B cell (primary cell): ENCODE results near the gene SPOCK3. TPM values are rescaled to one million over a fixed set of nuclear protein-coding genes. Genes with fewer than 3 reads are reported as not detected.

Experiments used
- ATAC-seq: fragments of 200-7000 bp; cut with Tn5 transposase; one replicate; pipeline ENCODE4 v1.10.0; 2021; ENCODE audit warnings: low read depth, mild to moderate bottlenecking, moderate number of reproducible peaks, moderate library complexity
- CTCF ChIA-PET: fragments of 350-600 bp; sonication (Branson Sonifier 250); formaldehyde crosslinking; loops from one replicate; lab custom pipeline; 2021; ENCODE audit warnings: antibody characterized with exemption, inconsistent platforms; lab: Charles Lee
- POLR2A ChIA-PET: fragments of 350-600 bp; sonication (Branson Sonifier 250); formaldehyde crosslinking; loops from one replicate; lab custom pipeline; 2021; ENCODE audit warnings: antibody characterized with exemption; lab: Charles Lee
- DNase-seq: peaks from one replicate; pipeline ENCODE4 v3.0.0; 2013
- H2AFZ ChIP-seq: 2 replicates; pipeline ENCODE4 v1.6.1; 2012; ENCODE audit warnings: mild to moderate bottlenecking, low read depth, low read length; ENCODE audit not compliant: insufficient read depth, poor library complexity, severe bottlenecking
- H3K27ac ChIP-seq, 2 donors: 1 replicate in 1 of 2; 2 replicates in 1 of 2; pipeline ENCODE4 v1.5.1; 2012 to 2013; ENCODE audit warnings: low read length in 2 of 2, mild to moderate bottlenecking in 2 of 2, moderate library complexity in 1 of 2
- H3K27me3 ChIP-seq, 4 experiments: fragments of 200-600 bp in 1 of 4; sonication (generic) in 1 of 4; replicated peaks in 1 of 4; 1 replicate in 2 of 4; 2 replicates in 2 of 4; pipeline versions ENCODE4 v1.6.1 to v1.7.0; 2013 to 2016; ENCODE audit warnings: low read length in 3 of 4, mild to moderate bottlenecking in 2 of 4, mixed read lengths in 1 of 4, moderate library complexity in 1 of 4; ENCODE audit not compliant: insufficient read depth in 4 of 4, control insufficient read depth in 3 of 4; ENCODE audit errors: control extremely low read depth in 1 of 4
- H3K36me3 ChIP-seq, 2 experiments: replicated peaks in 1 of 2; 1 replicate in 1 of 2; 2 replicates in 1 of 2; pipeline versions ENCODE4 v1.6.1 to v1.7.1; 2013; ENCODE audit warnings: low read length in 1 of 2; ENCODE audit not compliant: insufficient read depth in 2 of 2, control insufficient read depth in 1 of 2; ENCODE audit errors: control extremely low read depth in 1 of 2, extremely low read depth in 1 of 2
- H3K4me1 ChIP-seq, 2 donors: fragments of 200-600 bp in 1 of 2; sonication (generic) in 1 of 2; 1 replicate in 1 of 2; 2 replicates in 1 of 2; pipeline versions ENCODE4 v1.5.1 to v1.6.1; 2013 to 2017; ENCODE audit warnings: low read length in 2 of 2; ENCODE audit not compliant: control insufficient read depth in 2 of 2, insufficient read depth in 2 of 2
- H3K4me2 ChIP-seq: replicated peaks from 2 replicates; pipeline ENCODE3; 2012; ENCODE audit warnings: mild to moderate bottlenecking, low read depth, low read length; ENCODE audit not compliant: poor library complexity, severe bottlenecking
- H3K4me3 ChIP-seq, 5 experiments: fragments of 200-600 bp in 1 of 5; sonication (generic) in 1 of 5; 1 replicate in 3 of 5; 2 replicates in 2 of 5; pipeline versions ENCODE4 v1.5.1 to v1.7.0; 2011 to 2016; ENCODE audit warnings: low read length in 4 of 5, mild to moderate bottlenecking in 4 of 5, low read depth in 2 of 5, control low read depth in 1 of 5, moderate library complexity in 1 of 5; ENCODE audit not compliant: insufficient read depth in 1 of 5; ENCODE audit errors: control extremely low read depth in 1 of 5, extremely low read depth in 1 of 5
- H3K79me2 ChIP-seq: fragments of 200-600 bp; sonication (generic); one replicate; pipeline ENCODE4 v1.6.0; 2016; ENCODE audit warnings: low read length; ENCODE audit not compliant: control insufficient read depth, insufficient read depth
- H3K9ac ChIP-seq: fragments of 200-600 bp; sonication (generic); 2 replicates; pipeline ENCODE4 v1.6.1; 2017; ENCODE audit warnings: mild to moderate bottlenecking, low read length, moderate library complexity
- H3K9me3 ChIP-seq, 3 donors: one replicate each; pipeline versions ENCODE4 v1.6.1 to v1.7.1; 2013; ENCODE audit warnings: low read length in 2 of 3; ENCODE audit not compliant: control insufficient read depth in 2 of 3, insufficient read depth in 1 of 3; ENCODE audit errors: control extremely low read depth in 1 of 3
- H4K20me1 ChIP-seq: 2 replicates; pipeline ENCODE4 v1.6.0; 2012; ENCODE audit warnings: mild to moderate bottlenecking, low read length; ENCODE audit not compliant: insufficient read depth, control insufficient read depth, poor library complexity, severe bottlenecking
- H3K27ac Mint-ChIP-seq: one replicate; pipeline ENCODE4 v1.8.0; 2021; ENCODE audit warnings: mixed read lengths
- H3K27me3 Mint-ChIP-seq: one replicate; pipeline ENCODE4 v1.8.0; 2021; ENCODE audit warnings: mixed read lengths
- H3K4me1 Mint-ChIP-seq: one replicate; pipeline ENCODE4 v1.8.0; 2021; ENCODE audit warnings: mixed read lengths
- H3K4me3 Mint-ChIP-seq: one replicate; pipeline ENCODE4 v1.8.0; 2021; ENCODE audit warnings: mixed read lengths
- H3K9me3 Mint-ChIP-seq: one replicate; pipeline ENCODE4 v1.8.0; 2022; ENCODE audit warnings: mixed read lengths; ENCODE audit not compliant: insufficient read depth
- CTCF ChIP-seq: fragments of 200-600 bp; IDR thresholded peaks from one replicate; pipeline ENCODE4 v1.8.0; 2022; ENCODE audit warnings: antibody characterized with exemption, mild to moderate bottlenecking
- EZH2 ChIP-seq: IDR thresholded peaks from 2 replicates; pipeline ENCODE4 v1.6.1; 2012; ENCODE audit warnings: borderline replicate concordance, low read depth, mild to moderate bottlenecking, moderate library complexity, low read length; ENCODE audit not compliant: insufficient read depth, poor library complexity, severe bottlenecking
- WGBS: methylation state at CpG from one replicate; pipeline ENCODE4 v1.1.5; 2013; ENCODE audit warnings: missing lambda C conversion rate; ENCODE audit not compliant: insufficient coverage; 5-methylcytosine and 5-hydroxymethylcytosine counted together
- intact Hi-C: fragments of 100-400 bp; cut with micrococcal nuclease; formaldehyde crosslinking; loops from one replicate; pipeline ENCODE4 v1.10.0; 2022
- polyA plus RNA-seq: library from polyadenylated mRNA; depleted of rRNA; stranded (reverse); fragments of >200 nt; gene quantifications from 2 replicates; pipeline ENCODE4 v1.2.3, GENCODE V29; 2012
- total RNA-seq, 2 donors: library from RNA; stranded (reverse); fragments of 120-200 nt in 1 of 2; gene quantifications; 1 replicate in 1 of 2; 2 replicates in 1 of 2; pipeline versions ENCODE4 v1.2.3 to v1.2.4, GENCODE V29; 2013 to 2022

The SPOCK3 gene
- total and polyA plus RNA-seq, 2 donors (not counting 1 experiment from before 2014, with no cell fraction given): not detected

GRCh38 chr4:167079762-167080161 is 154.5 kb downstream of the SPOCK3 start:
- Histone ChIP-seq H3K36me3 (no peaks in the 10 kb centered on the region), H3K4me2 (no peak overlapping the region), H3K9ac (no peak overlapping the region), H4K20me1 (no peaks in the 10 kb centered on the region), H3K79me2 (no peaks in the 10 kb centered on the region), H2AFZ (no peak overlapping the region), H3K27me3 (no peaks in the 10 kb centered on the region), H3K9me3 (no peaks in the 10 kb centered on the region), H3K4me3 (no peak overlapping the region), H3K4me1 (no peaks in the 10 kb centered on the region), H3K27ac (no peak overlapping the region)
- ChIA-PET POLR2A (no interaction called here), CTCF (no interaction called here)
- Mint-ChIP-seq H3K4me3 (no peak overlapping the region), H3K27ac (no peak overlapping the region), H3K4me1 (no peaks in the 10 kb centered on the region), H3K27me3 (no peaks in the 10 kb centered on the region), H3K9me3 (no peaks in the 10 kb centered on the region)
- DNase-seq (no peak), ATAC-seq (no peak)
- TF ChIP-seq CTCF (no peak), EZH2 (no peak)
- intact Hi-C loops: no loop called here

GRCh38 chr4:167052631-167053091 is 181.6 kb downstream of the SPOCK3 start:
- no peak overlapping the region for H3K4me3 Mint-ChIP-seq
- no CpG with 5 or more reads among the region's 1 CpG for WGBS
- POLR2A ChIA-PET: no interaction called here
- DNase-seq (no peak), ATAC-seq (no peak)
- CTCF ChIA-PET: no interaction called here
- Histone ChIP-seq H2AFZ (no peak overlapping the region), H3K4me1 (no peaks in the 10 kb centered on the region), H3K4me3 (no peak overlapping the region), H3K27ac (no peak overlapping the region), H3K9ac (no peak overlapping the region), H3K9me3 (no peaks in the 10 kb centered on the region), H3K4me2 (no peak overlapping the region), H3K36me3 (no peaks in the 10 kb centered on the region), H3K27me3 (no peaks in the 10 kb centered on the region), H3K79me2 (no peaks in the 10 kb centered on the region), H4K20me1 (no peaks in the 10 kb centered on the region)
- H3K27me3 Mint-ChIP-seq: no peaks in the 10 kb centered on the region
- H3K9me3 Mint-ChIP-seq: no peaks in the 10 kb centered on the region
- TF ChIP-seq CTCF (no peak), EZH2 (no peak)
- intact Hi-C loops: no loop called here
- no peak overlapping the region for H3K27ac Mint-ChIP-seq
- peaks cover 3% of the 10 kb centered on the region for H3K4me1 Mint-ChIP-seq
